ENCODE data around the gene CAPN10. TPM values are rescaled to one million over a fixed set of nuclear protein-coding genes. Genes with fewer than 3 reads are reported as not detected.
"Not testable (repeated sequence)": the region's sequence is repeated elsewhere in the genome, so short reads cannot be mapped to it uniquely, and the experiment has no call there.

The CAPN10 gene
- total RNA-seq, 1 experiment from 2014 or later: 22.9 TPM

DNA sequence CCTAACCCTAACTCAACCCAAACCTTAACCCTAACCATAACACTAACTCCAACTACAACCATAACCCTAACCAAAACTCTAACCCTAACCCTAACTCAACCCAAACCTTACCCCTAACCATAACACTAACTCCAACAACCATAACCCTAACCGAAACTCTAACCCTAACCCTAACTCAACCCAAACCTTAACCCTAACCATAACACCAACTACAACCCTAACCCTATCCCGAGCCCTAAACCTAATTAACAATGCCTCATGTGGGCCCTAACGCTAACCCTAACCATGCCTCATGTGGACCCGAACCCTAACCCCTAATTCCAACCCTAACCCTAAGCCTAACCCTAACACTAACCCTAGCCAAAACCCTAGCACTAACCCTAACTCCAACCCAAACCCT is 27.2 kb downstream of the CAPN10 start:
- Histone ChIP-seq H4K20me1 (ENCODE audit: insufficient read depth, low read depth, low read length) (no peaks in the 10 kb centered on the region), H3K4me2 (ENCODE audit: low read depth, low read length, poor library complexity, severe bottlenecking) (no peak overlapping the region), H3K4me1 (ENCODE audit: low read length) (no peaks in the 10 kb centered on the region), H2AFZ (ENCODE audit: low read length) (no peak overlapping the region), H3K9me2 (replicated peaks; ENCODE audit: insufficient read depth, low read length) (no peaks in the 10 kb centered on the region), H3K9ac (ENCODE audit: low read length) (no peak overlapping the region), H3K9me3 (ENCODE audit: low read length) (peaks cover 9% of the 10 kb centered on the region), H3K27me3 (ENCODE audit: low read length) (no peaks in the 10 kb centered on the region), H3K27ac (ENCODE audit: low read length) (no peak overlapping the region), H3K4me3 (ENCODE audit: low read length) (no peak overlapping the region), H3K36me3 (ENCODE audit: insufficient read depth, low read length) (no peaks in the 10 kb centered on the region), H3K79me2 (ENCODE audit: low read length) (no peaks in the 10 kb centered on the region)
- no peak for DNase-seq

DNA sequence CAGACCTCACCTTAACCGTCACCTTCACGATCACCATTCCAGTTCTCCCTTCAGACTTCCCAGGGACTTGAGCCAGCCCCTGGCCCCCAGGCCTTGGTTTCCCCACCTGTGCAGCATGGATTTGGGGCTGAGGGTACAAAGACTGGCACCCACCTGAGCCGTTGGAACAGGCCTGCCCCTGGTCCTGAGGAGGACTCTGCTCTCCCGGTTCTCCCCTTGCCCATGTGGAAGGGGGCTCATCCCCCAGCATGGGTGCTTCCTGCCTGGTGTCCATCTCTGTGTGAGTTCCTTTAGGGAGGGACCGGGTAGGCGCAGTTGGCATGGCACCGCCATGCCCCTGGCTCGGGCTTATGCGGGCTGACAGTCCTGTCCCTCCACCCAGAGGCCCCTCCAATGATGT is 27.9 kb downstream of the CAPN10 start:
- no peak for DNase-seq
- Histone ChIP-seq H3K4me2 (ENCODE audit: low read depth, low read length, poor library complexity, severe bottlenecking) (no peak overlapping the region), H3K9me3 (ENCODE audit: low read length) (peaks cover 9% of the 10 kb centered on the region), H3K79me2 (ENCODE audit: low read length) (no peaks in the 10 kb centered on the region), H3K36me3 (ENCODE audit: insufficient read depth, low read length) (no peaks in the 10 kb centered on the region), H4K20me1 (ENCODE audit: insufficient read depth, low read depth, low read length) (no peaks in the 10 kb centered on the region), H3K9ac (ENCODE audit: low read length) (no peak overlapping the region), H3K9me2 (replicated peaks; ENCODE audit: insufficient read depth, low read length) (no peaks in the 10 kb centered on the region), H3K4me1 (ENCODE audit: low read length) (no peaks in the 10 kb centered on the region), H3K4me3 (ENCODE audit: low read length) (no peak overlapping the region), H2AFZ (ENCODE audit: low read length) (no peak overlapping the region), H3K27me3 (ENCODE audit: low read length) (no peaks in the 10 kb centered on the region), H3K27ac (ENCODE audit: low read length) (no peak overlapping the region)

DNA sequence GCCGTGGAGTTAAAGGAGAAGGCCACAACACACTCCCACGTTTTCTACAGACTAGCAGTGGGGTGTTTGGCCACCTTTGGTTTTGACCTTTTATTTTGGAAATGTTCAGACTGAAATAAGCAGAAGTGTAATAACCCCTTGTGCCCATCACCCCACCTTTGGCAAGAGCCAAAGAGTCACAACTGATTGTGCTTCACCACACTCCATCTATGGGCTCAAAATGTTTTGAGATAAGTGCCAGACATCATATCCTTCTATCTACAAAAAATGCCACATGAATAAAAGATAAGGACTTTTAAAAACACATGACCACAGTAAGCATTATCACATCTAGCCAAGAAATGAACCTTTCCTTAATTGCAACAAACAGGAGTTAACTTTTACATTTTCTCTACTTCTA is 28.9 kb downstream of the CAPN10 start:
- H3K9me2 ChIP-seq (replicated peaks; ENCODE audit: insufficient read depth, low read length): no peaks in the 10 kb centered on the region
- no peaks in the 10 kb centered on the region for H3K27me3 ChIP-seq (ENCODE audit: low read length)
- peaks cover 9% of the 10 kb centered on the region for H3K9me3 ChIP-seq (ENCODE audit: low read length)
- no peak overlapping the region for H3K4me3 ChIP-seq (ENCODE audit: low read length)
- H3K36me3 ChIP-seq (ENCODE audit: insufficient read depth, low read length): no peaks in the 10 kb centered on the region
- H4K20me1 ChIP-seq (ENCODE audit: insufficient read depth, low read depth, low read length): no peaks in the 10 kb centered on the region
- H3K9ac ChIP-seq (ENCODE audit: low read length): no peak overlapping the region
- H3K79me2 ChIP-seq (ENCODE audit: low read length): no peaks in the 10 kb centered on the region
- no peaks in the 10 kb centered on the region for H3K4me1 ChIP-seq (ENCODE audit: low read length)
- no peak overlapping the region for H2AFZ ChIP-seq (ENCODE audit: low read length)
- no peak for DNase-seq
- no peak overlapping the region for H3K4me2 ChIP-seq (ENCODE audit: low read depth, low read length, poor library complexity, severe bottlenecking)
- H3K27ac ChIP-seq (ENCODE audit: low read length): no peak overlapping the region

DNA sequence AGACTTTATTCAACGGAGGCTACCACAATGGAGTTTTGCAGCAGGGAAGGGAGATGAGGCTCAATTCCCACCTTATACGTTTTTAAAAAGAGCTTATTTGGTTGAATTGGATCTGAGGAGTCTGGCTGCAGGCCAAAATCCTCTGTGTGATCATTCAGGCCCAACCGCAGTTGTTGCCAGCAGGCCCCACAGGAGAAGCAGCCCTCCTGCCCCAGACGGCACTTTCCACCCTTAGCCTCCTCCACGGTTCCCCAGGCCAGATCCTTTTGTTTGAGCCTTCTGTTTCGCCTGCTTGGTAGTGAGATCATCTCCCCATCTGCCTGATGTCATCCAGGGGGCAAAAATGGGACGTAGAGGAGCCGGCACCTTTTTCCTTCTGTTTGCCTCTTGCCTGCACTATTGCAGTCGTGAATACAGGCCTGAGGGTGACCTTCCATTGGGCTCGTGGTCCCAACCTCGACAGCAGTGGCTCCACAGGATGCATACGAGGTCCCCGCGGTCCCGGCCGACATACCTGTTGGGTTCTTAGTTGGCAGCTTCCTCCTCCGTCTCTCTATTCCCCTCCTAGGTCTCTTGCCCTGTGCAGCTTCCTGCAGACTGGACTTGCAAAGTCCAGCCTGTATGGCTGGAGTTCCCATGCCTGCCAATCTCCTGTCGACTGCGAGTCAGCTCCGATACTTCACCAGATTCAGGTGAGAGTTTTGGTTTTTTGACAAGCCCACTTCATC is 29.4 kb downstream of the CAPN10 start:
- no peak for DNase-seq
- H2AFZ ChIP-seq (ENCODE audit: low read length): no peak overlapping the region
- no peak overlapping the region for H3K9ac ChIP-seq (ENCODE audit: low read length)
- no peaks in the 10 kb centered on the region for H3K9me2 ChIP-seq (replicated peaks; ENCODE audit: insufficient read depth, low read length)
- H3K27ac ChIP-seq (ENCODE audit: low read length): no peak overlapping the region
- no peak overlapping the region for H3K4me3 ChIP-seq (ENCODE audit: low read length)
- no peaks in the 10 kb centered on the region for H3K79me2 ChIP-seq (ENCODE audit: low read length)
- no peaks in the 10 kb centered on the region for H4K20me1 ChIP-seq (ENCODE audit: insufficient read depth, low read depth, low read length)
- no peak overlapping the region for H3K4me2 ChIP-seq (ENCODE audit: low read depth, low read length, poor library complexity, severe bottlenecking)
- H3K36me3 ChIP-seq (ENCODE audit: insufficient read depth, low read length): no peaks in the 10 kb centered on the region
- H3K27me3 ChIP-seq (ENCODE audit: low read length): no peaks in the 10 kb centered on the region
- peaks cover 9% of the 10 kb centered on the region for H3K9me3 ChIP-seq (ENCODE audit: low read length)
- no peaks in the 10 kb centered on the region for H3K4me1 ChIP-seq (ENCODE audit: low read length)

DNA sequence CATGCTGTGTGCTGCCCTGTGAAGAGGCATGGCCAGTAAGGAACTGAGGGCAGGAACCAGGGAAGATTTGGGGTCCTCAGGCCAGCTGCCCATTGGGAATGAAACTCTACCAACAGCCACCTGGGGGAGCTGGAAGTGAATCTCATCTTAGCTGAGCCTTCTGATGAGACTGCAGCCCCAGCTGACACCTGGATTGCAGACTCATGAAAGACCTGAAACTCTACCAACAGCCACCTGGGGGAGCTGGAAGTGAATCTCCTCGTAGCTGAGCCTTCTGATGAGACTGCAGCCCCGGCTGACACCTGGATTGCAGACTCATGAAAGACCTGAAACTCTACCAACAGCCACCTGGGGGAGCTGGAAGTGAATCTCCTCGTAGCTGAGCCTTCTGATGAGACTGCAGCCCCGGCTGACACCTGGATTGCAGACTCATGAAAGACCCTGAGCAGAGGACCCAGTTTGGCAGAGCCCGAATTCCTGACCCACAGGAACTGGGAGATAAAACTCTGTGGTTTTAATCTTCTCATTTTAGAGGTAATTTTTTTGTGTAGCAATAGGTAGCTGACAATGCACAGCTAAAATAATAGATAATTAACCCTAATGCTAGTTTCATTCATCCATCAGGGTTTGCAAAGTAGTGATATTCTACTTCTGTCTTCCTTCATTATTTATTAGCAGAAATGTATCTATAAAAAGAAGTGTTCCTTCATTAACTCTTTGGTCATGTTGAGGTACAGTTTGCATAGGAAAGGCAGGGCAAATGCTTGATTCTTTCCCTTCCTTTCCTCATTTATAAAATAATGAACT is 30.5 kb downstream of the CAPN10 start:
- not testable (repeated sequence) for H3K79me2 ChIP-seq (ENCODE audit: low read length); H3K9me3 ChIP-seq (ENCODE audit: low read length); H3K27me3 ChIP-seq (ENCODE audit: low read length); H3K27ac ChIP-seq (ENCODE audit: low read length); H4K20me1 ChIP-seq (ENCODE audit: insufficient read depth, low read depth, low read length); H2AFZ ChIP-seq (ENCODE audit: low read length); H3K4me1 ChIP-seq (ENCODE audit: low read length); H3K9me2 ChIP-seq (replicated peaks; ENCODE audit: insufficient read depth, low read length); H3K4me3 ChIP-seq (ENCODE audit: low read length); H3K4me2 ChIP-seq (ENCODE audit: low read depth, low read length, poor library complexity, severe bottlenecking); H3K36me3 ChIP-seq (ENCODE audit: insufficient read depth, low read length); H3K9ac ChIP-seq (ENCODE audit: low read length)
- peak; percentile 49 for DNase-seq

DNA sequence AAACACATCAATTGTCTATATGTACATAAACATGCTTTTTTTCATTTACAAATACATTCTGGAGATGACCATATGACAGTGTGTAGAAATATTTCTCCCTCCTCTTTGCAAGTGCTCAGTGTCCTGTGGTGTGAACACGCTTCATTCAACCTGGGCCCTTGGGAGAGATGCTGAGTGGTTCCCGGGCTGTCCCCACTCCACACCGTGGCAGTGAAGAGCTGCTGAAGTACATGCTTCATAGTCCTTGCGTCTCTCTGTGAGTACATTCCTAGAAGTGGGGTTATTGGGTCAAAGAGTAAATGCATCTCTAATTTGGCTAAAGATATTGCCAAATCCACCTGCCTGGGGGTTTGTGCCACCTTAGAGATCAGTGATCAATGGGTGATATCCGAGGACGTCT is 32.2 kb downstream of the CAPN10 start:
- no peak for DNase-seq
- peaks cover 9% of the 10 kb centered on the region for H3K9me3 ChIP-seq (ENCODE audit: low read length)

DNA sequence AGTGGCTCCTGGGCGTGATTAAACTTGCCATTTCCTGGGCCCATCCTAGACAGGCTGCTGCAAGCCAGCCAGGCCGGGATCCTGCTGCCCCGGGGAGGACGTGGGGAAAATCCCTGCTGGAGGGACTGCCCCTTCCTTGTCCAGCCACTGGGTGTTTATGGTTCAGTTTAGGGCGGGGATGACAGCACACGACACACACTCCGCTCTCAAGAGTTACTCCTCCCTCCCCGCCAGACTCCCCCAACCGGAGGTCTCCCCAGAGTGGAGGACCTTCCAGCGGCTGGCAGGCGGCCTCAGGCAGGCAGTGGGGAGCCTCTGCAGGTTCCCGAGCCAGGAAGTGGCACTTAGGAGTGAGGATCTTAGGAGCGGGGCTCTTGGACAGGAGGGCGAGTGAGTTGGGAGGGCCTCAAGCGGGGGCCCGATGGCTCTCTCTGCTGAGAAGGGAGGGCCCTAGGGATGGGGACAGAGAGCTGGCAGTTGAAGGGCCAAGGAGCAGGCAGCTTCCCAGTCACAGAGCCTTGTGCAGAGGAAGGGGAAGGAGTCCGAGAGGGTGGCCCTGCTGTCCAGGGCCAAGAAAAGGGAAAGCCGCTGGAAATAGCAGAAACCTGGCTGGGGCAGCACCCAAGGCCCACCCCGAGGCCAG is 33.1 kb downstream of the CAPN10 start:
- H2AFZ ChIP-seq (ENCODE audit: low read length): no peak overlapping the region
- no peaks in the 10 kb centered on the region for H3K79me2 ChIP-seq (ENCODE audit: low read length)
- no peak overlapping the region for H3K27ac ChIP-seq (ENCODE audit: low read length)
- no peaks in the 10 kb centered on the region for H3K4me1 ChIP-seq (ENCODE audit: low read length)
- no peaks in the 10 kb centered on the region for H3K27me3 ChIP-seq (ENCODE audit: low read length)
- no peak for DNase-seq
- peaks cover 9% of the 10 kb centered on the region for H3K9me3 ChIP-seq (ENCODE audit: low read length)
- H3K36me3 ChIP-seq (ENCODE audit: insufficient read depth, low read length): no peaks in the 10 kb centered on the region
- H3K4me3 ChIP-seq (ENCODE audit: low read length): no peak overlapping the region
- H4K20me1 ChIP-seq (ENCODE audit: insufficient read depth, low read depth, low read length): no peaks in the 10 kb centered on the region
- no peak overlapping the region for H3K4me2 ChIP-seq (ENCODE audit: low read depth, low read length, poor library complexity, severe bottlenecking)
- H3K9ac ChIP-seq (ENCODE audit: low read length): no peak overlapping the region
- no peaks in the 10 kb centered on the region for H3K9me2 ChIP-seq (replicated peaks; ENCODE audit: insufficient read depth, low read length)

More for the DNA sequence above, 32.2 kb downstream of the CAPN10 start:
- Histone ChIP-seq H3K9me2 (replicated peaks; ENCODE audit: insufficient read depth, low read length) (no peaks in the 10 kb centered on the region), H3K4me2 (ENCODE audit: low read depth, low read length, poor library complexity, severe bottlenecking) (no peak overlapping the region), H3K27me3 (ENCODE audit: low read length) (no peaks in the 10 kb centered on the region), H3K9ac (ENCODE audit: low read length) (no peak overlapping the region), H3K79me2 (ENCODE audit: low read length) (no peaks in the 10 kb centered on the region), H4K20me1 (ENCODE audit: insufficient read depth, low read depth, low read length) (no peaks in the 10 kb centered on the region), H3K27ac (ENCODE audit: low read length) (no peak overlapping the region), H3K36me3 (ENCODE audit: insufficient read depth, low read length) (no peaks in the 10 kb centered on the region), H3K4me1 (ENCODE audit: low read length) (no peaks in the 10 kb centered on the region), H3K4me3 (ENCODE audit: low read length) (no peak overlapping the region), H2AFZ (ENCODE audit: low read length) (no peak overlapping the region)

DNA sequence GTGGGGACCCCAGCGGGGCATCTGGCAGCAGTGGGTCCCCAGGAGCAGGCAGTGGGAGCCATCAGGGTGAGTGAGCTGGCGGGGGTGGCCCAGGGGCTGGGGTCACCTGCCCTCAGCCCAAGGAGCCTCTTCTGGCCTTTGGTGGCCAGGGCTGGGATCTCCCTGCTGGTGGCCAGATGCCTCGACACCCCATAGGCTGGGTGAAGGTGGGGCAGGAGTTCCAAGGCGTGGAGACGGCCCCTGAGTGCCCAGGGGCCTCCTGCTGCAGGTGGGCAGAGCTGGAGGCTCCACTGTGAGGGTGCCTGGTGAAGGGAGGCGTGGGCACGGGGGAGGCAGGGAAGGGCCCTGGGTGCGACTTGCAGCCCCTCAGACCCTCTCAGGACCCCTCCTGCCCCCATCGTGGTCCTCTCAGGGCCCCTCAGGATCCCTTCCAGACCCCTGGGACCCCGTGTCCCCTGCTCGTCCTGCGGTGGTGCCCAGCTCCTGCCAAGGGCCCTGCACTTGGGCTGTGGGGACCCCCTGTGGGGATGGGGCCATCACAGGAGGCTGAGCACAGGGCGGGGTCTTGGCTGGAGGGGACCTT is 33.7 kb downstream of the CAPN10 start:
- H3K27me3 ChIP-seq (ENCODE audit: low read length): no peaks in the 10 kb centered on the region
- H3K9me2 ChIP-seq (replicated peaks; ENCODE audit: insufficient read depth, low read length): no peaks in the 10 kb centered on the region
- H4K20me1 ChIP-seq (ENCODE audit: insufficient read depth, low read depth, low read length): no peaks in the 10 kb centered on the region
- H2AFZ ChIP-seq (ENCODE audit: low read length): no peak overlapping the region
- H3K9me3 ChIP-seq (ENCODE audit: low read length): peaks cover 9% of the 10 kb centered on the region
- H3K27ac ChIP-seq (ENCODE audit: low read length): no peak overlapping the region
- H3K4me1 ChIP-seq (ENCODE audit: low read length): peaks cover 3% of the 10 kb centered on the region; the same call in 1 of the 2 replicates
- no peak overlapping the region for H3K4me2 ChIP-seq (ENCODE audit: low read depth, low read length, poor library complexity, severe bottlenecking)
- no peak for DNase-seq
- H3K79me2 ChIP-seq (ENCODE audit: low read length): no peaks in the 10 kb centered on the region
- H3K9ac ChIP-seq (ENCODE audit: low read length): no peak overlapping the region
- no peaks in the 10 kb centered on the region for H3K36me3 ChIP-seq (ENCODE audit: insufficient read depth, low read length)
- H3K4me3 ChIP-seq (ENCODE audit: low read length): no peak overlapping the region

Measured in Karpas-422 (cell line).